ENCODE data around the gene TUBGCP2. TPM values are rescaled to one million over a fixed set of nuclear protein-coding genes. Genes with fewer than 3 reads are reported as not detected.
A peak's percentile ranks its signal among the peaks of the same experiment; 100 is the strongest.

TUBGCP2 gene
- total and polyA plus RNA-seq, 2 of the 13 experiments (the other 11 are each of a cell fraction or from before 2014, with no cell fraction given) = 21.3 to 34.5 TPM

DNA sequence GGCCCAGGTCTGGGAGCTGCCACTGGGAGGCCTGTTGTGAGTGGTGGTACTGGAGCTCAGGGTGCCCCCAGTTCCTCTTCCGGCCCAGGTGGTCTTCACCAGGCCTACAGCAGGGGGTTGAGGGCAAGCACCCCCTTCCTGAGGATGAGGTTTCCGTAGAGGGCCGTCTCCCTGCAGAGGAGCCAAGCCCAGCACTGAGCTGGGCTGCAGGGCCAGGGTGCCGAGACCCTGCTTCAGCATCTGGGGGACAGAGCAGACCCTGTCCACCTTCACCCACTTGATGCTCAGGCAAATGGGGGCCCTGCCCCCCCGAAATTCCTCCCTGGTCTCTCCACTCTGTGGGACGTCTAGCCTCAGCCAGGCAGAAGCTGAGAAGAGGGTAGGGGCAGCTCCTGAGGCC lies 46.6 kb upstream of the TUBGCP2 start (continued):
- TF ChIP-seq, protein P1, sequence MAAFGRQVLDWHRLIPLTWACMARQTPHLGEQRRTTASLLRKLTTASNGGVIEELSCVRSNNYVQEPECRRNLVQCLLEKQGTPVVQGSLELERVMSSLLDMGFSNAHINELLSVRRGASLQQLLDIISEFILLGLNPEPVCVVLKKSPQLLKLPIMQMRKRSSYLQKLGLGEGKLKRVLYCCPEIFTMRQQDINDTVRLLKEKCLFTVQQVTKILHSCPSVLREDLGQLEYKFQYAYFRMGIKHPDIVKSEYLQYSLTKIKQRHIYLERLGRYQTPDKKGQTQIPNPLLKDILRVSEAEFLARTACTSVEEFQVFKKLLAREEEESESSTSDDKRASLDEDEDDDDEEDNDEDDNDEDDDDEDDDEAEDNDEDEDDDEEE (CRISPR knock-in tag; IDR thresholded peaks at IDR 0.05) = no peak
- TF ChIP-seq ZMYM4 (CRISPR knock-in tag; IDR thresholded peaks at IDR 0.05) = no peak

DNA sequence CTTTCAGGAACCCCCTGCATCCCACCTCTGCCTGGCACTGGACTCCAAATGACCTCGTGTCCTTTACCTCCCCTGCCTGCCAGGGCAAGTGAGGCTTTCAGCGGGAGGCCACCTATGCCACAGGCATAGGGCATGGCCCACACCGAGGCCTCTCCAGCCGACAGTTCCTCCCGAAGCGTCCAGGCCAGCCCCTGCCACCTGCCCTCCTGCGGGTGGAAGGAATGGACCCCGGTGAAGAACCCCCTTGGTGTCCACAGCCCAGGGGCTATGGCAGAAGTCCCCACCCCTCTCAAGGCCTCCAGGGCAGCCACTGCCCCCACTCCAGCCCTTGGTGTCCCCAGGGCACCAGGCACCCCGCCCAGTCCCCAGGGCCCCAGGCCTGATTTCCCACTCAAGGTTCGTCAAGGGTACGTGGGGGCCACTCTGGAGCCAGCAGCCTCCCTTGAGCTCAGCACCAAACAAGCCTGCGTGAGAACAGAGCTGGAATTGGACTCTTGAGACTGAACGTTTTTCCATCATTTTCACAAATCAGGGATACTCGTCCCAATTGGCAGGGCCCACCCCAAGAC lies 46.1 kb upstream of the TUBGCP2 start:
- in situ Hi-C loops (cut with HindIII; ENCODE audit: extremely low pct_ligation_motif_present, low pct_unique_long_range_greater_than_20kb) = no loop called here
- intact Hi-C loops (cut with micrococcal nuclease; ENCODE audit: unreplicated experiment) = no loop called here
- ATAC-seq (no peak), FAIRE-seq (no peak), DNase-seq (ENCODE audit: low spot score) (no peak)
- Histone ChIP-seq H3K4me1 (ENCODE audit: insufficient read depth, low read length) (peaks cover 39% of the 10 kb centered on the region), H4K20me1 (ENCODE audit: insufficient read depth, low read length) (peaks cover 13% of the 10 kb centered on the region; the same call in 1 of the 2 replicates), H3K4me2 (ENCODE audit: low read depth, low read length) (no peak overlapping the region), H3K9me3 (ENCODE audit: low read length) (no peaks in the 10 kb centered on the region), H3K4me3 (replicated peaks in 1 of 3; ENCODE audit: insufficient read depth in 1 of 3, low read depth in 2 of 3, low read length in 3 of 3) (no peak overlapping the region), H3K27ac (ENCODE audit: extremely low read length, insufficient read depth, low read length) (no peak overlapping the region), H2AFZ (ENCODE audit: low read length) (no peak overlapping the region), H3K9ac (ENCODE audit: insufficient read depth, low read depth, low read length) (no peak overlapping the region), H3K79me2 (ENCODE audit: insufficient read depth, low read length) (peaks cover 12% of the 10 kb centered on the region), H3K36me3 (replicated peaks in 1 of 2; ENCODE audit: control insufficient read depth in 1 of 2, insufficient read depth in 2 of 2, low read length in 2 of 2) (peaks cover 5 to 14% of the 10 kb centered on the region in 2 experiments; a peak in 3 of 5 replicates), H3K27me3 (ENCODE audit: control insufficient read depth in 1 of 2, insufficient read depth in 2 of 2, low read length in 2 of 2) (no peaks in the 10 kb centered on the region)
- BruUV-seq (replicated peaks) = TSS peak; percentile 19
- CTCF ChIA-PET (ENCODE audit: low intra/inter-chr PET ratio, low total read pairs) = no interaction called here
- POLR2A ChIA-PET = interaction anchor here (1.5 to 5.1 kb wide), 2 partner anchors 7 to 19 kb away, joined by 3 to 124 read pairs; partner anchors contain the start of genes ECHS1 and PRAP1
- peak; percentile 9; the same call in 1 of the 2 replicates for TF ChIP-seq RAD21 (CRISPR knock-in tag; IDR thresholded peaks at IDR 0.05)
- TF ChIP-seq AGO1 (IDR thresholded peaks at IDR 0.05; ENCODE audit: low read depth, low read length, poor library complexity, severe bottlenecking) = peak; percentile 13
- TF ChIP-seq AGO2 (optimal IDR thresholded peaks at IDR 0.05; ENCODE audit: low read depth, low read length) = peak; percentile 45
- TF ChIP-seq, protein P2, sequence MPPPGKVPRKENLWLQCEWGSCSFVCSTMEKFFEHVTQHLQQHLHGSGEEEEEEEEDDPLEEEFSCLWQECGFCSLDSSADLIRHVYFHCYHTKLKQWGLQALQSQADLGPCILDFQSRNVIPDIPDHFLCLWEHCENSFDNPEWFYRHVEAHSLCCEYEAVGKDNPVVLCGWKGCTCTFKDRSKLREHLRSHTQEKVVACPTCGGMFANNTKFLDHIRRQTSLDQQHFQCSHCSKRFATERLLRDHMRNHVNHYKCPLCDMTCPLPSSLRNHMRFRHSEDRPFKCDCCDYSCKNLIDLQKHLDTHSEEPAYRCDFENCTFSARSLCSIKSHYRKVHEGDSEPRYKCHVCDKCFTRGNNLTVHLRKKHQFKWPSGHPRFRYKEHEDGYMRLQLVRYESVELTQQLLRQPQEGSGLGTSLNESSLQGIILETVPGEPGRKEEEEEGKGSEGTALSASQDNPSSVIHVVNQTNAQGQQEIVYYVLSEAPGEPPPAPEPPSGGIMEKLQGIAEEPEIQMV (CRISPR knock-in tag; IDR thresholded peaks at IDR 0.05; ENCODE audit: low read depth) = no peak
- WGBS (ENCODE audit: low lambda C conversion rate) = 100% methylated on average over 4 of the region's 14 CpGs
